CD4-positive, alpha-beta memory T cell (primary cell): ENCODE data around the gene TNK2. TPM values are rescaled to one million over a fixed set of nuclear protein-coding genes. Genes with fewer than 3 reads are reported as not detected.

Experiments
- CTCF ChIA-PET: fragments of 350-600 bp; sonication (Branson Sonifier 250); formaldehyde crosslinking; loops from one replicate; lab custom pipeline; 2021; ENCODE audit warnings: inconsistent platforms; ENCODE audit not compliant: partially characterized antibody; lab: Charles Lee
- POLR2A ChIA-PET: fragments of 350-600 bp; sonication (Branson Sonifier 250); formaldehyde crosslinking; loops from one replicate; lab custom pipeline; 2021; ENCODE audit not compliant: partially characterized antibody; lab: Charles Lee
- DNase-seq, 5 donors: peaks; one replicate each; pipeline versions ENCODE4 v3.0.0 to v3.0.0-alpha.2; 2020 to 2022; ENCODE audit warnings: mixed read lengths in 1 of 5
- H3K27ac ChIP-seq: one replicate; pipeline ENCODE4 v1.7.0; 2013; ENCODE audit warnings: low read depth, low read length
- H3K27me3 ChIP-seq: 2 replicates; pipeline ENCODE4 v1.7.0; 2013; ENCODE audit warnings: mild to moderate bottlenecking, low read length, moderate library complexity; ENCODE audit not compliant: insufficient read depth
- H3K36me3 ChIP-seq: 2 replicates; pipeline ENCODE4 v1.7.0; 2013; ENCODE audit warnings: mild to moderate bottlenecking, low read length, moderate library complexity; ENCODE audit not compliant: insufficient read depth
- H3K4me1 ChIP-seq: 2 replicates; pipeline ENCODE4 v1.7.0; 2013; ENCODE audit warnings: mild to moderate bottlenecking, low read length, moderate library complexity; ENCODE audit not compliant: insufficient read depth
- H3K4me3 ChIP-seq, 2 donors: one replicate each; pipeline ENCODE4 v1.7.0; 2013; ENCODE audit warnings: low read length in 2 of 2, mild to moderate bottlenecking in 1 of 2
- H3K9me3 ChIP-seq, 2 donors: one replicate each; pipeline ENCODE4 v1.7.0; 2013; ENCODE audit warnings: low read length in 2 of 2, control low read depth in 1 of 2; ENCODE audit not compliant: control insufficient read depth in 1 of 2
- H3K27ac Mint-ChIP-seq, 7 donors: one replicate each; pipeline ENCODE4 v1.8.0; 2020 to 2021; ENCODE audit warnings: mixed read lengths in 7 of 7, mild to moderate bottlenecking in 6 of 7, inconsistent platforms in 3 of 7, moderate library complexity in 3 of 7
- H3K27me3 Mint-ChIP-seq, 2 donors: one replicate each; pipeline ENCODE4 v1.8.0; 2020 to 2021; ENCODE audit warnings: mixed read lengths in 2 of 2
- H3K36me3 Mint-ChIP-seq, 2 donors: one replicate each; pipeline ENCODE4 v1.8.0; 2020 to 2021; ENCODE audit warnings: mixed read lengths in 2 of 2, inconsistent platforms in 1 of 2, mild to moderate bottlenecking in 1 of 2
- H3K4me1 Mint-ChIP-seq, 4 donors: one replicate each; pipeline ENCODE4 v1.8.0; 2020 to 2021; ENCODE audit warnings: mixed read lengths in 4 of 4, mild to moderate bottlenecking in 1 of 4
- H3K4me3 Mint-ChIP-seq, 8 donors: one replicate each; pipeline ENCODE4 v1.8.0; 2020 to 2021; ENCODE audit warnings: mixed read lengths in 8 of 8, mild to moderate bottlenecking in 7 of 8, moderate library complexity in 6 of 8, inconsistent platforms in 3 of 8
- H3K9me3 Mint-ChIP-seq, 8 donors: one replicate each; pipeline ENCODE4 v1.8.0; 2020 to 2021; ENCODE audit warnings: mixed read lengths in 8 of 8, mild to moderate bottlenecking in 5 of 8, inconsistent platforms in 3 of 8, moderate library complexity in 1 of 8
- intact Hi-C: fragments of 100-400 bp; cut with micrococcal nuclease; formaldehyde crosslinking; loops from one replicate; pipeline ENCODE4 v1.15.1; 2023
- polyA plus RNA-seq, 2 donors: library from polyadenylated mRNA; unstranded; fragments of 300-500 nt; fragmentation: Illumina TruSeq; gene quantifications; one replicate each; pipeline ENCODE4 v1.2.3, GENCODE V29; 2021
- total RNA-seq, 2 experiments: library from RNA; stranded (reverse); gene quantifications; one replicate each; pipeline ENCODE4 v1.2.3, GENCODE V29; 2021

Gene TNK2
- total and polyA plus RNA-seq, 4 experiments from 2014 or later, result 0.18 to 164 (median 69.9) TPM

- no peak for DNase-seq
- H3K27me3 Mint-ChIP-seq, result peaks cover 0 to 3% of the 10 kb centered on the region in 2 donors
- peak overlapping the region in 1 of 7 donors; percentile 73 for H3K27ac Mint-ChIP-seq
- peaks cover 9 to 30% (median 19%) of the 10 kb centered on the region in 4 donors for H3K4me1 Mint-ChIP-seq
- Histone ChIP-seq H3K9me3 (no peaks in the 10 kb centered on the region), H3K4me1 (peaks cover 27% of the 10 kb centered on the region), H3K4me3 (no peak overlapping the region), H3K27me3 (no peaks in the 10 kb centered on the region), H3K36me3 (no peaks in the 10 kb centered on the region), H3K27ac (no peak overlapping the region)
- POLR2A ChIA-PET, result interaction anchor here (1.3 to 6.4 kb wide), 2 partner anchors 11 to 16 kb away, joined by 7 to 73 read pairs; no protein-coding TSS in a partner anchor
- intact Hi-C loops, result no loop called here
- CTCF ChIA-PET, result interaction anchor here (1.3 to 16.3 kb wide), 4 partner anchors 16 to 361 kb away, joined by 4 to 479 read pairs (median 150); no protein-coding TSS in a partner anchor
- peaks cover 0 to 5% of the 10 kb centered on the region in 2 donors for H3K36me3 Mint-ChIP-seq
- peak overlapping the region in 1 of 8 donors; percentile 25 for H3K4me3 Mint-ChIP-seq
- H3K9me3 Mint-ChIP-seq, result no peaks in the 10 kb centered on the region
Observed at GRCh38 chr3:195911946-195912270, 3.6 kb upstream of the TNK2 start.

GRCh38 chr3:195911041-195911945 is 2.9 kb upstream of the TNK2 start:
- Histone ChIP-seq H3K4me3 (no peak overlapping the region), H3K9me3 (no peaks in the 10 kb centered on the region), H3K27me3 (no peaks in the 10 kb centered on the region), H3K4me1 (peaks cover 34% of the 10 kb centered on the region), H3K36me3 (no peaks in the 10 kb centered on the region), H3K27ac (no peak overlapping the region)
- DNase-seq, result no peak
- intact Hi-C loops, result no loop called here
- CTCF ChIA-PET, result interaction anchor here (1.3 to 16.3 kb wide), 4 partner anchors 15 to 360 kb away, joined by 4 to 479 read pairs (median 150); no protein-coding TSS in a partner anchor
- no peaks in the 10 kb centered on the region for H3K9me3 Mint-ChIP-seq
- peak overlapping the region in 2 of 7 donors; percentile 57 to 73 for H3K27ac Mint-ChIP-seq
- peak overlapping the region in 3 of 8 donors; percentile 38 to 54 (median 40) for H3K4me3 Mint-ChIP-seq
- peaks cover 0 to 8% of the 10 kb centered on the region in 2 donors for H3K36me3 Mint-ChIP-seq
- peaks cover 0 to 2% of the 10 kb centered on the region in 2 donors for H3K27me3 Mint-ChIP-seq
- POLR2A ChIA-PET, result interaction anchor here (1.3 to 6.4 kb wide), 2 partner anchors 11 to 16 kb away, joined by 7 to 73 read pairs; no protein-coding TSS in a partner anchor
- peaks cover 13 to 37% (median 24%) of the 10 kb centered on the region in 4 donors for H3K4me1 Mint-ChIP-seq

- no peaks in the 10 kb centered on the region for H3K9me3 Mint-ChIP-seq
- H3K27ac Mint-ChIP-seq, result peak overlapping the region in 3 of 7 donors; percentile 46 to 81 (median 47)
- CTCF ChIA-PET, result interaction anchor here (6.1 to 16.3 kb wide), 3 partner anchors 14 to 57 kb away, joined by 65 to 479 read pairs (median 234); no protein-coding TSS in a partner anchor
- peak overlapping the region in 7 of 8 donors; percentile 10 to 62 (median 42) for H3K4me3 Mint-ChIP-seq
- POLR2A ChIA-PET, result interaction anchor here (2.4 to 6.4 kb wide), 3 partner anchors 9 to 15 kb away, joined by 13 to 245 read pairs (median 73); no protein-coding TSS in a partner anchor
- DNase-seq, result no peak
- peaks cover 20 to 45% (median 32%) of the 10 kb centered on the region in 4 donors for H3K4me1 Mint-ChIP-seq
- Histone ChIP-seq H3K9me3 (no peaks in the 10 kb centered on the region), H3K27ac (peak overlapping the region; percentile 58), H3K4me3 (no peak overlapping the region), H3K36me3 (no peaks in the 10 kb centered on the region), H3K4me1 (peaks cover 42% of the 10 kb centered on the region), H3K27me3 (no peaks in the 10 kb centered on the region)
- H3K36me3 Mint-ChIP-seq, result peaks cover 0 to 8% of the 10 kb centered on the region in 2 donors
- intact Hi-C loops, result no loop called here
- H3K27me3 Mint-ChIP-seq, result peaks cover 0 to 2% of the 10 kb centered on the region in 2 donors
Observed at GRCh38 chr3:195910499-195910845, 2.1 kb upstream of the TNK2 start.

- no peaks in the 10 kb centered on the region for H3K36me3 ChIP-seq
- Mint-ChIP-seq H3K9me3 (no peaks in the 10 kb centered on the region), H3K27me3 (no peaks in the 10 kb centered on the region), H3K27ac (peak overlapping the region in 6 of 7 donors; percentile 46 to 88 (median 76)), H3K4me1 (peaks cover 22 to 46% (median 33%) of the 10 kb centered on the region in 4 donors), H3K4me3 (peak overlapping the region; percentile 57 to 79 (median 65)), H3K36me3 (peaks cover 0 to 8% of the 10 kb centered on the region in 2 donors)
- intact Hi-C loops, result loop anchor here (2.0 kb wide), 1 partner anchor 367 kb away; the partner anchor contains the start of gene PPP1R2
- ChIA-PET POLR2A (interaction anchor here (2.4 to 6.0 kb wide), 3 partner anchors 9 to 360 kb away, joined by 13 to 245 read pairs (median 19); no protein-coding TSS in a partner anchor), CTCF (interaction anchor here (15.9 kb wide), 1 partner anchor 14 kb away, joined by 479 read pairs; no protein-coding TSS in a partner anchor)
- peak; percentile 86 to 88 (median 87) for DNase-seq
- peak overlapping the region; percentile 42 to 47 for H3K4me3 ChIP-seq
- H3K27ac ChIP-seq, result peak overlapping the region; percentile 58
- H3K9me3 ChIP-seq, result no peaks in the 10 kb centered on the region
- H3K27me3 ChIP-seq, result no peaks in the 10 kb centered on the region
- H3K4me1 ChIP-seq, result peaks cover 43% of the 10 kb centered on the region
Observed at GRCh38 chr3:195909644-195910498, 1.5 kb upstream of the TNK2 start.

GRCh38 chr3:195908694-195909581 is 587 bp upstream of the TNK2 start:
- no peaks in the 10 kb centered on the region for H3K9me3 ChIP-seq
- no peaks in the 10 kb centered on the region for H3K27me3 Mint-ChIP-seq
- H3K27ac Mint-ChIP-seq, result peak overlapping the region in 6 of 7 donors; percentile 98 to 100 (median 99)
- H3K4me3 ChIP-seq, result peak overlapping the region in 1 of 2 donors; percentile 81
- peak overlapping the region; percentile 85 for H3K27ac ChIP-seq
- no peaks in the 10 kb centered on the region for H3K36me3 ChIP-seq
- peak overlapping the region; percentile 89 to 99 (median 96) for H3K4me3 Mint-ChIP-seq
- H3K4me1 ChIP-seq, result peaks cover 49% of the 10 kb centered on the region
- no peaks in the 10 kb centered on the region for H3K9me3 Mint-ChIP-seq
- intact Hi-C loops, result loop anchor here (2.0 kb wide), 1 partner anchor 366 kb away; the partner anchor contains the start of gene PPP1R2
- CTCF ChIA-PET, result interaction anchor here (0.9 to 15.9 kb wide), 4 partner anchors 10 to 638 kb away, joined by 3 to 479 read pairs (median 12); partner anchors contain the start of gene XXYLT1
- peaks cover 27 to 51% (median 37%) of the 10 kb centered on the region in 4 donors for H3K4me1 Mint-ChIP-seq
- DNase-seq, result peak in 3 of 5 donors; percentile 32 to 52 (median 37)
- peaks cover 0 to 8% of the 10 kb centered on the region in 2 donors for H3K36me3 Mint-ChIP-seq
- H3K27me3 ChIP-seq, result no peaks in the 10 kb centered on the region
- POLR2A ChIA-PET, result interaction anchor here (1.0 to 6.0 kb wide), 6 partner anchors 8 to 638 kb away, joined by 4 to 245 read pairs (median 14); partner anchors contain the start of genes PPP1R2 and XXYLT1
